ENCODE measurements around the gene NFKB1.
"Not testable (repeated sequence)": the region's sequence is repeated elsewhere in the genome, so short reads cannot be mapped to it uniquely, and the experiment has no call there.

NFKB1 gene

GRCh38 chr4:102500696-102501446 lies at the start of gene NFKB1:
TSS of gene NFKB1 (plus strand) at chr4:102501359. CDS start at chr4:102525519, 24,160 bp downstream.
- DNase-seq, result peak; percentile 68 to 74

GRCh38 chr4:102452854-102453253 lies 48.3 kb upstream of the NFKB1 start:
- DNase-seq, result no peak

DNA sequence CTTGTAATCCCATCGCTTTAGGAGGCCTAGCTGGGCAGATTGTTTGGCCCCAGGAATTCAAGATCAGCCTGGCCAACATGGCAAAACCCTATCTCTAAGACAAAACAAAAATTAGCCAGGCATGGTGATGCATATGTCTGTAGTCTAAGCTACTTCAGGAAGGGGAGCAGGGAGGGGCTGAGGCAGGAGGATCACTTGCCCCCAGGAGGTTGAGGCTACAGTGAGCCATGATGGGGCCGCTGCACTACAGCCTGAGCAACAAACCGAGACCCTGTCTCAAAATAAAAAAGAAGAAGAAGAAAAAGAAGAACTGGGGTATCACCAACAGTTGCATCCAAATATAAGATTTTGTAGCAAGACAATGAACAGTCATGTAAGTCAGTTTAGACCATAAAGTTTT lies 47.3 kb upstream of the NFKB1 start:
- DNase-seq, result no peak

GRCh38 chr4:102454268-102454667 lies 46.9 kb upstream of the NFKB1 start:
- peak in 1 of 2 donors; percentile 43 for DNase-seq

- DNase-seq, result no peak
Measured at GRCh38 chr4:102454981-102455685, 46.0 kb upstream of the NFKB1 start.

GRCh38 chr4:102455750-102456149 lies 45.4 kb upstream of the NFKB1 start:
- no peak for DNase-seq

- no peak for DNase-seq
Measured at GRCh38 chr4:102466298-102466697, 34.9 kb upstream of the NFKB1 start.

GRCh38 chr4:102469806-102470205 lies 31.4 kb upstream of the NFKB1 start:
- no peak for DNase-seq

- no peak for DNase-seq
Measured at GRCh38 chr4:102472441-102473013, 28.6 kb upstream of the NFKB1 start.

DNA sequence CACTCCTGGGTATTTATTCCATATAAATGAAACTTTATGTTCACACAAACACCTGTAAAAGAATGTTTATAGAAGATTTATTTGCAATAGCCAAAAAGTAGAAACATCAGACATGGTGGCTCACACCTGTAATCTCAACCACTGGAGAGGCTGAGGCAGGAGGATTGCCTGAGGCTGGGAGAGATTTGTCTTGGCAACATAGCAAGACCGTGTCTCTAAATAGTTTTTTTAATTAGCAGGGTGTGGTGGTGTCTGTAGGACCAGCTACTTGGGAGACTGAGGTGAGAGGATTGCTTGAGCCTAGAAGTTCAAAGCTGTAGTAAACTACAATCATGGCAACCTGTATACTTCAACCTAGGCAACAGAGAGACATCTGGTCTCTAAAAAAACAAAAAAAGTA lies 27.7 kb upstream of the NFKB1 start:
- no peak for DNase-seq

DNA sequence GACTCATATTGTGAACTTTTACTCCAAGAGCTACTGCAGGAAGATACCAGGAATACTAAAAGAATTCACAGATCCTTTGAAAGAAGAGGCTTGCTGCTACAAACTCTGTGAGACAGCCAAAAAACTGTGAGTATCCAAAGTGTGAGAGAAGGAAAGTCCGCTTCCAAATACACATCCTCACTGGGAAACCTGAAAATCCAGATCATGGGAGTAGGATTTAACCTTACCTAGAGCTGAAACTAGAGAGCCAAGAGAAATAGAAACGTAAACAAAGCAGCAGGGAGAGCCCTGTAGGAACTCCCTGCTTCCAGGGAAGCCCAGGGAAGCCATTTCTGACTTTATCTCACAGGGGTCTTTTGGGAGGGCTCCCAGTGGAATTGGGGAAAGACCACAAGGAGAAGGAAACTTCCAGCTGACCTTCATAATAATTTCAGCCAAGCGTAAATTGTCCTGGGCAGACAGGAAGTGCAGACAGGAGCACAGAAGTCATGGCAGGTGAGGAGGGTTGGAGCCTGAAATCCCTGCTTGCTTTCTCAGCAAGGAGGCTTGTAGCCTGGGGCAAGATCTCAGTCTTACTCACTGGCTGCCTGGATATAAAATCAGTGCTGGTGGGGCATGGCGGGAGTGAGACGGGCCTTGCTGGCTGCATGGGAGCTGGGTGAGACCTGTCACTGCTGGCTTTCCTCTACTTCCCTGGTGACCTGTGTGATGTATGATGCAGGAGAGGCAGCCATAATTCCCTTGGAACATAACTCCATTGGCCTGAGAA lies 26.2 kb upstream of the NFKB1 start:
- no peak for DNase-seq

- DNase-seq, result no peak
Measured at GRCh38 chr4:102477657-102478056, 23.5 kb upstream of the NFKB1 start.

DNA sequence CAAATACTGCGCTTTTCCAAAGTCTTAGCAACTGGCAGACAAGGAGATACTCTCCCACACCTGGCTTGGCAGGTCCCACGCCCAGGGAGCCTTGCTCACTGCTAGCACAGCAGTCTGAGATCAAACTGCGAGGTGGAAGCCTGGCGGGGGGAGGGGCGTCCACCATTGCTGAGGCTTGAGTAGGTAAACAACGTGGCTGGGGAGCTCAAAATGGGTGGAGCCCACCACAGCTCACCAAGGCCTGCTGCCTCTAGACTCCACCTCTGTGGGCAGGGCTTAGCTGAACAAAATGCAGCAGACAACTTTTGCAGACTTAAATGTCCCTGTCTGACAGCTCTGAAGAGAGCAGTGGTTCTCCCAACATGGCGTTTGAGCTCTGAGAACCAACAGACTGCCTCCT lies 23.0 kb upstream of the NFKB1 start:
- no peak for DNase-seq

- DNase-seq, result not testable (repeated sequence)
Measured at GRCh38 chr4:102479832-102480231, 21.3 kb upstream of the NFKB1 start.

DNA sequence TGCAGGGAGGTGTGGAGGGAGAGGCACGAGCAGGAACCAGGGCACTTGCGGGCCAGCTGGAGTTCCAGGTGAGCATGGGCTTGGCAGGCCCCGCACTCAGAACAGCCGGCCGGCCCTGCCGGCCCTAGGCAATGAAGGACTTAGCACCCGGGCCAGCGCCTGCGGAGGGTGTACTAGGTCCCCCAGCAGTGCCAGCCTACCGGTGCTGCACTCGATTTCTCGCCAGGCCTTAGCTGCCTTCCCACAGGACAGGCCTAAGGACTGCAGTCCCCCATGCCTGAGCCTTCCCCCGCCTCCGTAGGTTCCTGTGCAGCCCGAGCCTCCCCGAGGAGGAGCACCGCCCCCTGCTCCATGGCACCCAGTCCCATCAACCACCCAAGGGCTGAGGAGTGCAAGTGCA lies 18.0 kb upstream of the NFKB1 start:
- DNase-seq, result no peak

- DNase-seq, result not testable (repeated sequence)
Measured at GRCh38 chr4:102483990-102484692, 17.0 kb upstream of the NFKB1 start.

- no peak for DNase-seq
Measured at GRCh38 chr4:102492531-102493241, 8.5 kb upstream of the NFKB1 start.

GRCh38 chr4:102493257-102493656 lies 7.9 kb upstream of the NFKB1 start:
- no peak for DNase-seq

DNA sequence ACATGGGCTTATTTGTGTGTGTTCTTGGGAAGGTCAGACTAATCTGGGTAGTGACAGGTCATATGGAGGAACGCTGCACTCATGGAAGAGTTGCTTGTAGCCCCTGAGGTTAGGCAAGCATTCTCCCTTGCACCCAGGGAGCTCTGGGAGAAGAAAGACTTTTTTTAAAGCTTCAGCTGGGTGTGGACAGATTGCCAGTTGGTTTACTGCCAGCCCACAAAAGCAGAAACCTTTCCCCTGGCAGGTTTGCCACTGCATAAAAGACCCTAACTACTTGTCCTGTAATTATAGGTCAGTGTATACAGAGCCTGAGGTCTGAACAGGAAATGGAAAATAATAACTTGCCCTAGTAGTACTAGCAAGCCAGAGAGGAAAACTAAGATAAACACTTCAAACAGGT lies 7.4 kb upstream of the NFKB1 start:
- no peak for DNase-seq

- no peak for DNase-seq
Measured at GRCh38 chr4:102494603-102495002, 6.6 kb upstream of the NFKB1 start.

GRCh38 chr4:102497986-102498385 lies 3.2 kb upstream of the NFKB1 start:
- no peak for DNase-seq

DNA sequence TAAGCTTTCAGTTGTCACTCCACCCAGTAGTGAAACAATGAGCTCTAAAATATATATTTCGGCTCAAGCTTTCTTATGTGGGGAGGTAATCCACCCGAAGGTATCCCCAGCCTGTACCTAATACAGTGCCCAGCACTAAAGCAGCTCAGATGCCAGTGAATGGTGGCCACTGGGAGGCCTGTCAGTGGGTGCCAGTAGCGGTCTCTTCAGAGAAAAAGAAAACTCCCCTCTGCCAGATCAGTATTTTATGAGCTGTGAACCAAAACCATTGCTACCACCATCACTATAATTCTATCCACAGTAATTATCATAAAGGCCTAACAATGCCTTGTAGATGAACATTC lies 835 bp upstream of the NFKB1 start:
- DNase-seq, result peak in 1 of 2 donors; percentile 14

All from bone marrow (tissue), 2 donors.